HG03469 (cell line): Measurements from ENCODE around the gene ITGB7.

ENCODE experiments used
- ATAC-seq: cut with Tn5 transposase; IDR thresholded peaks from one replicate; pipeline ENCODE4 v1.9.1; 2021; ENCODE audit warnings: mild to moderate bottlenecking, moderate library complexity, moderate number of reproducible peaks; ENCODE audit not compliant: unreplicated experiment

ITGB7 gene

GRCh38 chr12:53231671-53231920, 24.5 kb upstream of the ITGB7 start:
- no peak for ATAC-seq

DNA sequence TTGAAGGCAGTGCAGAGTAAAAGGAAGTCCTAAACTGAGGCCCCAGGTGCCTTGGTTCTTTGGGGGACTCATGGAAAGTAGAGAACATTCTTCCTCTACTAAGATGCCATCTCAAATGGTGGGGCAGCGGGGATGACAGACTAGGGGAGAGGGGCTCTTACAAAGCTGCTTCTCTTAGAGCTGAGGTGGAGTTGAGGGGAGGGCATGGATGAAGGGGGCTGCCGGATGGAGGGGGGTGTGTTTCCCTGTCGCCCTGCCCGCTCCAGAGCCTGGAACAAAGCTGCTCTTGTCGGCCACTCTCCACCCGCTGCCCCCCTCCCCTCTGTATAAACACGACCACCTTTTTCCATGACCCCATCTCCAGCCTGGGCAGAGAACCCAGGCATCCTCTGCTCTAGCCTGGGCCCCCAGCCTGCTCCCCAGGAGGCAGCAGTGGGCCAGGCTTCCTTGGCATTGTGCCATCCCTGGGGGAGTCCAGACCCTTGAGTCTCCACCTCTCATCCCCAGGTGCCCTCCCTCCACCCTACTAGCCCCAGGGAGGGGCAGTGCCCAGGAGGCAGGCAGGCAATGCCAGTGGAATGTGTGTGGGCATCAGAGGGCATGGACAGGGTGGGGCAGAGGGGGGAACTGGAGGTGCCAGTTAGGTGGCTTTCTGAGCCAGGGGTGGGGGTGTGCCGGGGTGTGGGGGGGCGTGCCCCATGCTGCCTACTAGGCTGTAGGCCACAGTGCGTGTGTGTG, 23.2 kb upstream of the ITGB7 start:
- ATAC-seq = no peak

DNA sequence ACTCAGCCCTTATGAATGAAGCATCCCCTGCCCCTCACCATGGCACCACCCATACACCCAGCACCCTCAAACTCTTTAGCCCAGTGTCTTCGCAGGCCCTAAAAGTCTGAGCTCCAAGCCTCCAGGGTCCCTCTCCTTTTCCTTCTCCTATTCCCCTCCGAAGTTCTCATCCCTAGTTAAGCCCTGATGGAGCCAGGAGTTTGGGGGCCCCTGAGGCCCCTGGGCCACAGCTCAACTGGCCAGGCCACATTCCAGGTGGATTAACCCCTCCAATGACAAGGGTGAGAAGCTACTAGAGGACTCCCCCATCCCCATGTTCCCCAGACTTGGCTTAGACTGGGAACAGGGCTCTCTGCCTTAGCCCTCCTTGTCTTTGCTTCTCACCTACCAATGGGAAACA, 22.4 kb upstream of the ITGB7 start:
- ATAC-seq = no peak

DNA sequence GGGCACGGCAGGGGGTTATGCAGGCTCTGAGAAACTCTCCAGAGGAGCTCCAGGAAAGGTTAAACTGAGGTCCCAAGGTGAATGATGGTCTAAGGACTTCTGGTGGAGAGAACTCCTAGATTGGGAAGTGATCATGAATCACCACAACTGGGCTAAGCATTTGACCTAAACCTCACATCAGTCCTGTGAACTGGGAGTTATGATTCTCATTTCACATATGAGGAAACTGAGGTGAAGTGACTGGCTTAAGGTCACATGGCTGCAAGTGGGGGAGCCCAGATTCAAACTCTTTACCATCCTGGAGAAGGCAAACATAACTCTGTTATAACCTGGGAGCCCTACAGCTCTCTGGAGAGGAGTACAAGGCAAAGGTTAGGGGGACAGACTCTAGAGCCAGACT, 20.8 kb upstream of the ITGB7 start:
- ATAC-seq = no peak

- no peak for ATAC-seq
Measured at GRCh38 chr12:53227341-53227740, 20.3 kb upstream of the ITGB7 start.

- ATAC-seq = no peak
Measured at GRCh38 chr12:53226815-53227214, 19.8 kb upstream of the ITGB7 start.

DNA sequence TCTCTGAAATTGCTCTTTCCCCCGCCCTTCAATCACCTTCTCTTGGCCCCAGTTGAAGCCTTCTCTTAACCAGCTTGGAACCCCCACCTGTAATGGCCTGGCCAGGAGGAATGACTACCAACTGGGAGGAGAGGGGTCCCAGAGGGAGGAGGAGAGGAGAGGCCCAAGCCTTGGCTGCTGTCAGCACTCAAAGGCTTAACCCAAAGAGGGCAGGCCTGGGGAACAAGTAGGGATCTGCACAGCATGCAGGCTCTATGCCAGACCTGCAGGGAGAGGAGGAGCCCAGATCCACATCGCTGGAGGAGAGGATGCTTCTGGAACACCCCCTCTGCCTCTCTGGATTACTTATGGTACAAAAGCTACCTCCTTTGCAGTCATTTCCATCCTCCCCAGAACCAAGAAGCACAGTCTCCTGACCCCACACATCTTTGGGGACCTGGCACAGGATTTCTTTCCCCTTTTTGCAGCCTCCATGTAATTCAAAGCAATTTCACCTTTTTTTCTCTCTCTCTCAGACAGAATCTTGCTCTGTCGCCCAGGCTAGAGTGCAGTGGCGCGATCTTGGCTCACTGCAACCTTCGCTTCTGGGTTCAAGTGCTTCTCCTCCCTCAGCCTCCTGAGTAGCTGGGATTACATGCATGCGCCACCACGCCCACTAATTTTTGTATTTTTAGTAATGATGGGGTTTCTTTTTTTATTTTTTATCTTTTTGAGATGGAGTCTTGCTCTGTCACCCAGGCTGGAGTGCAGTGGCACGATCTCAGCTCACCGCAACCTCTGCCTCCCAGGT, 18.8 kb upstream of the ITGB7 start:
- ATAC-seq = no peak

DNA sequence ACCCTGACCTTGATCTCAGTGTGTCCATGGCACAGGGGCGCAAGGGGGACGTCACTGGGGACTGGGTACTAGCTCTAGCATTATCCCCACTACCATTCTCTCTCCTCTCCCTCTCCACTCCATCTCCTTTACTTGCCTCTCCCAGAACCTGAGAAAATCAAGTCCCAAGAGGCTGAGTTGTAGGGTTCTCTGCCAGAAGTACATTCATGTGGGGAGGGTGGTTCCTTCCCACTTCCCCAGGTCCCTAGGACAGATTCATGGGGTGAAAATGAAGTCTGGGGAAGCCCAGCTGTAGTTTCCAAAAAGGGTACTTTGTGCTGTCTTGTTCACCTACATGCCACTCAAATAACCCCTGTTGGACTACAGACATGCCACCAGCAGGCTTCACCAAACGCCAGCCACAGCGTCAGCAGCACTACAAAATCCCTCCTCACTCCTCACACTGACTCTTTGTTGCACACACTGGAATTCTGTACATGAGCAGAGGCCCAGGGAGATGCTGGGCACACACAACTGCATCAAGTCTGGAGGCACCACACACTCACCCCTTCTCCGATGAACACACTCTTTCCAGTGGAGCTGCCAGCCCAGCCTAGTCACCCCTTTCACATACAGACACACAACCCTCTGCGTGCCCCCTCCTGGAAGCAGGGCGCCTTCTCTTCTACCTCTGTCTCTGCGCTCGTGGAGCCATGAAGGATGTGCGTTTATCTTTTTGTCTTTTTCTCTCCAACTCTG, 18.0 kb upstream of the ITGB7 start:
- no peak for ATAC-seq

DNA sequence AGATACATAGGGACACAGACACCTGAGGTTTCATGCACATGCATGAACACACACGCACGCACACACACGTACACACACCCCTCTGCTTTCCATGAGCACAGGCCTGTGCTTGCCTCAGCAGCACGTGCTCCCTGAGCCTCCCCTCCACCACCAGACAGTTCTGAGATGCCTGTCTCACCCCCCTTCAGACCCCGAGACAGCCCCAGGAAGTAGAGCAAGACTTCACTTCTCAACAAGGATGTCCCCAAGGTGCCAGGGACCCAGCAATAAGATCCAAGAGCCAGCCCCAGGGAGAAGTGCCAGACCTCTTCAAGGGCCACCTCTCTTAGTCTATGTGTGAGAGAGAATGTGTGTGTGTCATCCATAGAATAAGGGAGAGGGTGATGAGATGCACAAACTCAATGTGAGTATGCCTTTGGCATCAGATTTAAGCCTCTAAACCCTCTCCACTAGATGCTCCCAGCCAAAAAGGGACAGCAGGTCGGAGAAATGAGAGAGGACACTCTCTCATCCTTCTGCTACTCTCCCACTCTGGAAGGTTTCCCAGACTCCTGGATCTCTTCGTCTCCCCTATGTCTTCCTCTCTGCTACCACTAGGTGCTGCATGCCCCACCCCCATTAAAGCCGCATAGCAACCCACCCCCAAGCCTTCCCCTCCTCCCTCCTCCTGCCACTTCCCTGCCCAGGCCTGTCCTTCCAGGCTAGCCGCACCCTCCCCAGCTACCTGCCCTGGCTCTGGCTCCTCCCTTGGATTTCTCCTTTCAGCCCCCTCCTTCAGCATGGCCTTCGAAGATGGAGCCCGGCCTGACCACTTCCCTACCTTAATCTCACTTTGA, 17.2 kb upstream of the ITGB7 start:
- ATAC-seq = no peak

DNA sequence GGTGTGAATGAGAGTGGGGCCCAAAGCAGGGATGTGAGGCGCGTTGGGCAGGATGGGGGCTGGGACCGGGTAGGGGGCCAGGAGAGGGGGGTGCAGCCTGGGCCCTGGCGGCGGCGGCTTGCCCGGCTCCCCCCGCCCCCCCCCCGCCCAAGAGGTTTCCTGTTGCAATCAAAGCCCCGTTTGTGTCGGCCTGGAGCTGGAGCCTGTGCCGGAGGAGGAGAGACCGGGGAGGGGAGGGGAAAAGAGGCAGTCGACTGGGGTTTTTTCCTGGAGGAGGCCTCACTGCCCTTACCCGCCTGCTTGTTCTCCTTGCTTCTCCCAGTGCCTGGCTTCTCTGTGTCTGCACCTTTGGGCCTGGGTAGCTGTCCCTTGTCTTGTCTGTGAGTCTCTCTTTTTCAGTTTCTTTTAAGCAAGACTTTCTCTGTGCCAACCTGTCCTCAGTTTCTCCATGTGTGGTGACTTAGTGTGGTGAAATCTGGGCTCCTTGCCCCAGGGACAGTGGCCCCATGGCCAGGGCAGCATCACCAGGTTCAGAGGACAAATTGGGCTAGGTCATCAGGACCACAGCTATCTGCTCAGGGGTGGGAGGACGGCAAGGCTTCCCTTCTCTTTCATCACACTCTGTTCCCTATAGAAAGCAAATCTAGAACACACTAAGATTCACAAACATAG, 16.5 kb upstream of the ITGB7 start:
- no peak for ATAC-seq

DNA sequence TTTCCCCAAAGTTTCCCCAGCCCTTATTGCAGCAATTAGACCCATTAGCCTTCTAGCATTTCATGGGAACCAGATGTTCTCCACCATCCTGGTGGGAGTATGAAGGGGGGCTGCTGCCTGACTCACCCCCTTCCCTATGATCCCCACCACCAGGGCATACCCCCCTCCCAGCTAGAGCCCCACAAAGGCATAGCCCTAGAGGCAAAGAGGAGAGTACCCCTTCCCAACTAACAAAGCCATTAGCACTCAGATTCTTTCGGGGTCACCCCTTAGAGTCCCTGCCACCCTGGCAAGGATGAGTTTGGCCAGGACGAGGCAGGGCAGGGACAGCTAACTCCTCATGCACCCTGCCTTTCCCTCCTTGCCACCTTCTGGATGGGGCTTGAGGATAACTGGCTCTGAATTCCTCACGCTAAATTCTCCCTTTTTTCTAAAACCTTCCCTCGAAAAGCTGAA, 15.8 kb upstream of the ITGB7 start:
- ATAC-seq = no peak

- ATAC-seq = no peak
Measured at GRCh38 chr12:53222170-53222721, 15.2 kb upstream of the ITGB7 start.

DNA sequence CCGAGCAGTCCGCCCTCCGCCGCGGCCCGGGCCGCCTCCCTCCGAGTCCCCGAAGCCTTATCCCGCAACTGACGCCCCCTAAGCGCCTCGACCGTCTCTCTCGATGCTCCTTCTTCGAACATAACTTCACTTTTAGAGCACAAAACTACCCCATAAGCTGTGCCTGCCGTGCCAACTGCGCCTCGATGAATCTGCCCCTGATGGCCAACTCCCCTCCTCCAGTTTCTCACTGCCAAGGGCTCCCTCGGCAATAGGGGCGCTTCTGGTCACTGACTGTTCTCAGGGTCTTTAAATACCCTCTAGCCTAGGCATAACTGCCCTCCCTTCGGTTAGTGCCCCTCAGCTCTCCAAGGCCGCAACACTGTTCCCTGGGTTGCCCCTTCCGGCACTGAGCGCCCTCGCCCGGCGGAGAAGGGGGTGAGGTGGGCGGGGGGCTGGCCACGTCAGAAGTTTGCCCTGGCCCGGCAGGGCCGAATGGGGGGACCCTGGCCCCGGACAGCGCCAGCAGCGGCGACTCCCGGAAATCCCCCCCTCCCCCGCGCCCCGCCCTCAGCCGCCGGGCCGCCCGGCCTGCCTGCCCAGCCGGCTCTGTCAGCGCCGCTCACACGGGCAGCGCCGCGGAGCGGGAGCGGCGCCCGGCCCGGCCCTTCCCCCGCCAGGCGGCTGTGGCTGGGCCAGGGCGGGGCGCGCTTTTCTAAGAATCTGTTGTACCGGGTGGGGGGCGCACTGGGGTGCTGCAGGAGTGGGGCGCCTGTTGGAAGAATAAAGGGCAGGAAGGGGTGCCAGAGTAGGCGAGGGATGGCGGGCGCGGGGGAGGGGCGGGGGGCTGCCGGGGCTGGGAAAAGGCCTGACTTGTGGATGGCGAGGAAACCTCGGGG, 14.4 kb upstream of the ITGB7 start:
- no peak for ATAC-seq

- no peak for ATAC-seq
Measured at GRCh38 chr12:53220694-53221202, 13.7 kb upstream of the ITGB7 start.

DNA sequence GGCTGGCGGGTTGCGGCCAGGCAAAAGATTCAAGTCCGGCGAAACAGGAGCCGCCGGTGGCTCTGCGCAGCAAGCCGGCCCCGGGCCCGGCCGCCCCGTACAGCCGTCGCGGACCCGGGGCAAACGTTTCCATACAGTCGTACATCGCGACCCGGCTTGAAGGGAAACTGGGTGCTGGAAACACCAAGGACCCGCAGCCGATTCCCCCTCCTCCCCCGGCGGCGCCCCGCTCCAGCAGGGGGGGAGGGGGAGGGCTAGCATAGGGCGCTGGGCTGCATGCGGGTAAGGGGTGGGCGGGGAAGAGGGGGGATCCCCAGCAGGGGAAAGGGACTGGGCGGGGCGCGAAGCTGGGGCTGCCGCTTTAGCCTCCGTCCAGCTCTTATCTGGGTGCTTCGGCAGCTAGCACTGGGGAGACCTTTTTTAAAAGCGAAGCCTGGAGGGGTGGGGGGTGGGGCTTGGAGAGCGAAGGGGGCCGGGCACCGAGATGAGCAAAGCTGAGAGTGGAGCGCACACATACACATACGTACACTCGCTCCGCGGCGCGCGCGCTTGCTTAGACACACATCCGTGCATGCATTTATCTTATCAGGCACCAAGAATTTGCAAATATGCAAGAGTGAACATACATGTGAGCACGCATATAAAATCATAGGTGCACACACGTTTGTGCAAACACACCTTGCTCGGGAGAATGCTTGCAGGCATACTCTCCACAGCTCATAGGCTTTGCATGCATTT, 13.1 kb upstream of the ITGB7 start:
- ATAC-seq = no peak

DNA sequence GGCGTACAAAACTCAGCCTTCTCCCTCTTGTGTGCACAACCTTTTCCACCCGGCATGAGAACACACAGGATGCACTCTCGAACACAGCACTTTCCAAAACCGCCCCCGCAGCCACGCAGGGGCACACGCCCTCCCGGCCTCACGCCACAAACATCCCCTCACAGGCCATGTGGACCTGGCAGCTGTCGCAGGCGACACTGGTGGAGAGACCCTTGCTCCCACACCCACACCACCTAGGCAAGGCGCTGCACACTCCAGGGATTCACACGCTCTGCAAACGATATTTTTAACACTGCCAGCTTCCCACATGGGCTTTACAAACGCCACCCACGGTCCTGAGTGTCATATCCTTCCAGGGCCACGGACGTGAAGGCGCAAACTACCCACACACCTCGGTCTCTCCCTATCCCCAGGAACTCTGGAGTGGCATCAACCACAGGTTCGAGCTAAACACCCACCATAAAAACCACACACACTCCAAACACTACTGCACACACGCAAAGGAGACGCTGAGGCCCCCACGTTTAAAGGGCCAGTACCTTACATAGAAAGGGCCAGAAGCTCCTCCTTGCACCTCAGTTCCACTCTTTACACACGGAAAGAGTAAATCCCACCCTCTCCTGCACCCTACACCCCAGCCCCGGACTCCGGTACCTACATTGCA, 12.4 kb upstream of the ITGB7 start:
- ATAC-seq = no peak

DNA sequence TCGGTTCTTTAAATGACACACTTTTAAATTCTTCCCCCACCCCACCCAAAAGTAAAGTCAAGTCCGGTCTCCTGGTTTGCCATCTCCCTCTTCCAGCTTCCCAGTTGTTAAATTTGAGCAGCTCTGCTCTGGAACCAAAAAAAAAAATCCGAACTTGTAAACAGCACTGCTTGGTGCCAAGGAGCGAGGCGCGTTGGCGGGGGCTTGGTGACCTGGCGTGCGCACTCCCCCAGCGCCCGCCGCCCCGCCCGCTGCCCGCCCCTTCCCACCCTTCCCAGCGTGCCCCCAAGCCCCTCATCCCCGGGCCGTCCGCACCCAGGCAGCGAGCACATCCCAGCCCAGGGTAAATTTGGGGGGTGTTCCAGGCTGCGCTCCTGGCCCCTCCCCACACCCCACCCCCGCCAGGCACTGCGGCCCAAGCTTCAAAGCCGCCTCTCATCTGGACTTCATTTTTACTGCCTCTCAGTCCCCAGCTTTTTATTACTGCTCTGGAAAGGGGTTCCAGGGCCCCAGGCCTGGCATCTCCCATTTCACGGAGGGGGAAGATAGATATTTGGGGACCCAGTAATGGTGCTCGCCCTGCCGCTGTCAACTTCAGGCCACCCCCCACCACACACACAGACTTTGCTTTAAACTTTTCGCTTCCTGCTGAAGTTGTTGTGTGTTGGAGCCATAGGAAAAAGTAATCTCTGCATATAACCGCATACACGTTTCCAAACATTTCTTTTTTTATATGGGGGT, 11.7 kb upstream of the ITGB7 start:
- ATAC-seq = no peak
